Loucy (cell line): ENCODE data around the gene SRA1.

ENCODE experiments used
- H2AFZ ChIP-seq: fragments of 200-600 bp; sonication (generic); 2 replicates; pipeline ENCODE4 v1.6.0; 2016; ENCODE audit warnings: antibody characterized with exemption, mild to moderate bottlenecking, low read length, moderate library complexity
- H3F3A ChIP-seq: fragments of 200-600 bp; 2 replicates; pipeline ENCODE4 v1.6.0; 2016; ENCODE audit warnings: antibody characterized with exemption, low read depth, mild to moderate bottlenecking
- H3K27me3 ChIP-seq: fragments of 200-600 bp; sonication (generic); 2 replicates; pipeline ENCODE4 v1.6.1; 2014; ENCODE audit warnings: low read length, mild to moderate bottlenecking; ENCODE audit not compliant: insufficient read depth, poor library complexity, severe bottlenecking
- H3K36me3 ChIP-seq: fragments of 200-600 bp; sonication (generic); 2 replicates; pipeline ENCODE4 v1.6.1; 2016; ENCODE audit warnings: low read length; ENCODE audit not compliant: insufficient read depth
- H3K4me1 ChIP-seq: fragments of 200-600 bp; sonication (generic); 2 replicates; pipeline ENCODE4 v1.5.1; 2014; ENCODE audit warnings: low read length, mild to moderate bottlenecking; ENCODE audit not compliant: insufficient read depth, poor library complexity, severe bottlenecking
- H3K4me2 ChIP-seq: fragments of 200-600 bp; sonication (generic); 2 replicates; pipeline ENCODE4 v1.6.0; 2014; ENCODE audit warnings: antibody characterized with exemption, low read length, low read depth, mild to moderate bottlenecking; ENCODE audit not compliant: poor library complexity, severe bottlenecking
- H3K4me3 ChIP-seq: fragments of 200-600 bp; sonication (generic); 2 replicates; pipeline ENCODE4 v1.5.1; 2014; ENCODE audit warnings: low read length, mild to moderate bottlenecking, mixed read lengths; ENCODE audit not compliant: poor library complexity, severe bottlenecking
- H3K79me2 ChIP-seq: fragments of 200-600 bp; sonication (generic); 2 replicates; pipeline ENCODE4 v1.6.1; 2014; ENCODE audit warnings: low read length; ENCODE audit not compliant: insufficient read depth
- H3K9ac ChIP-seq: fragments of 200-600 bp; sonication (generic); 2 replicates; pipeline ENCODE4 v1.6.0; 2014; ENCODE audit warnings: mild to moderate bottlenecking, low read depth, low read length, moderate library complexity; ENCODE audit not compliant: poor library complexity, severe bottlenecking
- H3K9me2 ChIP-seq: fragments of 200-600 bp; sonication (generic); replicated peaks from 2 replicates; pipeline ENCODE4 v1.6.1; 2016; ENCODE audit warnings: low read depth, low read length, mixed read lengths
- H3K9me3 ChIP-seq: fragments of 200-600 bp; sonication (generic); 2 replicates; pipeline ENCODE4 v1.6.1; 2014; ENCODE audit warnings: mild to moderate bottlenecking, antibody characterized with exemption, low read length, low read depth; ENCODE audit not compliant: insufficient read depth
- H4K20me1 ChIP-seq: fragments of 200-600 bp; sonication (generic); 2 replicates; pipeline ENCODE4 v1.6.0; 2014; ENCODE audit warnings: antibody characterized with exemption, low read length, mild to moderate bottlenecking; ENCODE audit not compliant: insufficient read depth, poor library complexity, severe bottlenecking
- EZH2phosphoT487 ChIP-seq: fragments of 200-600 bp; IDR thresholded peaks from 2 replicates; pipeline ENCODE4 v1.6.1; 2018; ENCODE audit warnings: antibody characterized with exemption, mild to moderate bottlenecking, moderate library complexity, borderline replicate concordance
- TF ChIP-seq, protein P1 (sequence below): fragments of 200-600 bp; sonication (generic); conservative IDR thresholded peaks from 2 replicates; pipeline ENCODE4 v1.5.1; 2014; ENCODE audit warnings: mild to moderate bottlenecking, antibody characterized with exemption, low read length

Gene SRA1

DNA sequence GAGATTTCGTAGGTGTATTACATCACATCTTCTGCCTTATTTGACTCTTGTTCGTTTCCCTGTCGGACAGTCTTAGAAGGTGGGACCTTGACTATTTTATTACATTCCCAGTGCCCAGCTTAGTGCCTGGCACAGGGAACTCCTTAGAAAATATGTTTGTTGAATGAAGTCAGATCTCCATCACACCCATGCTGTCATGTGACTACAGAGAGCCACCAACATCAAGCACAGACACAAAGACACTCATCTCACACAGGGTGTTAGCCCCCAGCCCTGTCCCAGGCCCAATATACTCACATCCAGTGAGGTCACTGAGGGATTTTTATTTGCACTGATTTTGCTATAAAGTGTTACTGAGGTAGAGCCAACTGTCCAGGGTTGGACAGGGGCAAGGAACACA lies 692 bp upstream of the SRA1 start:
- H3F3A ChIP-seq, result no peaks in the 10 kb centered on the region
- H3K79me2 ChIP-seq, result peaks cover 46% of the 10 kb centered on the region
- peak overlapping the region; percentile 99 for H3K9ac ChIP-seq
- no peaks in the 10 kb centered on the region for H3K36me3 ChIP-seq
- H3K27me3 ChIP-seq, result peaks cover 5% of the 10 kb centered on the region
- peaks cover 7% of the 10 kb centered on the region for H4K20me1 ChIP-seq
- H3K9me2 ChIP-seq, result no peaks in the 10 kb centered on the region
- no peaks in the 10 kb centered on the region for H3K9me3 ChIP-seq
- H3K4me1 ChIP-seq, result peaks cover 43% of the 10 kb centered on the region
- TF ChIP-seq, protein P1, sequence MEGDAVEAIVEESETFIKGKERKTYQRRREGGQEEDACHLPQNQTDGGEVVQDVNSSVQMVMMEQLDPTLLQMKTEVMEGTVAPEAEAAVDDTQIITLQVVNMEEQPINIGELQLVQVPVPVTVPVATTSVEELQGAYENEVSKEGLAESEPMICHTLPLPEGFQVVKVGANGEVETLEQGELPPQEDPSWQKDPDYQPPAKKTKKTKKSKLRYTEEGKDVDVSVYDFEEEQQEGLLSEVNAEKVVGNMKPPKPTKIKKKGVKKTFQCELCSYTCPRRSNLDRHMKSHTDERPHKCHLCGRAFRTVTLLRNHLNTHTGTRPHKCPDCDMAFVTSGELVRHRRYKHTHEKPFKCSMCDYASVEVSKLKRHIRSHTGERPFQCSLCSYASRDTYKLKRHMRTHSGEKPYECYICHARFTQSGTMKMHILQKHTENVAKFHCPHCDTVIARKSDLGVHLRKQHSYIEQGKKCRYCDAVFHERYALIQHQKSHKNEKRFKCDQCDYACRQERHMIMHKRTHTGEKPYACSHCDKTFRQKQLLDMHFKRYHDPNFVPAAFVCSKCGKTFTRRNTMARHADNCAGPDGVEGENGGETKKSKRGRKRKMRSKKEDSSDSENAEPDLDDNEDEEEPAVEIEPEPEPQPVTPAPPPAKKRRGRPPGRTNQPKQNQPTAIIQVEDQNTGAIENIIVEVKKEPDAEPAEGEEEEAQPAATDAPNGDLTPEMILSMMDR, result no peak
- no peak for TF ChIP-seq EZH2phosphoT487
- H3K4me3 ChIP-seq, result peak overlapping the region; percentile 97
- no peak overlapping the region for H2AFZ ChIP-seq
- peak overlapping the region; percentile 74 for H3K4me2 ChIP-seq

DNA sequence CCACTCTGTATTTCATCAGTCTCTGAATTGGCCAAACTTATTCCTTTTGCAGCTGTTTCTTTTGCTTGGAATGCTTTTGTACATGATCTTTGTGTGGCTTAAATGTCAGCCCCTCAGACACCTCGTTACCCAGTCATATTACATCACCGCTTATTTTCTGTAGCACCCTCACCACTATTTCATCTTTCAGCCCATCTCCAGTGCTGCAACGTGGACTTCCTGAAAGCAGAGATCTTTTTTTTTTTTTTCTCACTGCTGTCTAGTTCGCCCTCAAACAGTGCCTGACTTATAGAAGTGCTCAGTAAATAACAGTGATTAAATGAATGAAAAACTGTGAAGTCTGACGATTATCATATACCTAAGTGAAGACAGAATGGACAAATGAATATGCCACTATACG lies 835 bp downstream of the SRA1 start:
- Histone ChIP-seq H3K79me2 (peaks cover 46% of the 10 kb centered on the region), H3K4me1 (peaks cover 42% of the 10 kb centered on the region), H3K9me2 (no peaks in the 10 kb centered on the region), H2AFZ (0 out of 2 replicates have a peak overlapping the region, but pooled peaks have one; percentile 20), H3K9me3 (no peaks in the 10 kb centered on the region), H3K4me3 (peak overlapping the region; percentile 97), H3F3A (no peaks in the 10 kb centered on the region), H4K20me1 (peaks cover 7% of the 10 kb centered on the region), H3K36me3 (peaks cover 4% of the 10 kb centered on the region; the same call in 1 of the 2 replicates), H3K27me3 (peaks cover 5% of the 10 kb centered on the region), H3K9ac (peak overlapping the region; percentile 99), H3K4me2 (peak overlapping the region; percentile 74)
- TF ChIP-seq, protein P1, result no peak

GRCh38 chr5:140555747-140556312 lies 1.4 kb downstream of the SRA1 start:
- Histone ChIP-seq H4K20me1 (peaks cover 7% of the 10 kb centered on the region), H3K4me2 (peak overlapping the region; percentile 74), H3K9ac (peak overlapping the region; percentile 99), H2AFZ (no peak overlapping the region), H3K36me3 (peaks cover 10% of the 10 kb centered on the region; the same call in 1 of the 2 replicates), H3K9me3 (no peaks in the 10 kb centered on the region), H3K27me3 (peaks cover 5% of the 10 kb centered on the region), H3K79me2 (peaks cover 46% of the 10 kb centered on the region), H3K4me1 (peaks cover 42% of the 10 kb centered on the region), H3F3A (no peaks in the 10 kb centered on the region), H3K9me2 (no peaks in the 10 kb centered on the region), H3K4me3 (peak overlapping the region; percentile 97)
- TF ChIP-seq, protein P1, result no peak
- no peak for TF ChIP-seq EZH2phosphoT487
